ENCODE data around the gene ADGRB2. TPM values are rescaled to one million over a fixed set of nuclear protein-coding genes. Genes with fewer than 3 reads are reported as not detected.
A peak's percentile ranks its signal among the peaks of the same experiment; 100 is the strongest.

The ADGRB2 gene
- total RNA-seq, 1 experiment from 2014 or later: 34.8 TPM

DNA sequence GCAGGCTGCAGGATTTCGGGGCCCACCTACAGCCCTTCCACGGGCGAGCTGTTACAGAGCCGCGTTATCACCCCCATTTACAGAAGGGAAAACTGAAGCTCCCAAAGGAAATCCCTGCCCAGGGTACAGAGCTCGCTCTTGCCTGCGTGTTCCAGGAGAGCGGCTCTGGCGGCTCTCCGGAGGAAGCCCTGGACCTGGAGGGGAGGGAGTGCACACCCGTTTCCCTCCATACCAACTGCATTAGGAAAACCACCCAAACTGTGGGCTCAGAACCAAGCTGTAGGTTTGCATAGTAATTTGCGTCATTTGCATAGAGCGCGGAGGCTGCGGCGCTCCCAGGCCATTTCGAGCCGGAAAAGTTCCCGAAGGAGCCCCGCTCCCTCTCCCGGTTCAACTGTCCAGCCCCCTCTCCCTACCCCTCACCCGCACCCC is 24.7 kb upstream of the ADGRB2 start:
- Histone ChIP-seq H3K36me3 (ENCODE audit: control insufficient read depth, insufficient read depth, low read length) (no peaks in the 10 kb centered on the region), H3K9me3 (ENCODE audit: control insufficient read depth, insufficient read depth, low read depth, low read length) (no peaks in the 10 kb centered on the region), H3K4me3 (ENCODE audit: low read depth in 2 of 2, low read length in 2 of 2) (peak overlapping the region; percentile 53 to 88), H3K27ac (ENCODE audit: low read length) (peak overlapping the region; percentile 86), H3K4me1 (ENCODE audit: control insufficient read depth, insufficient read depth, low read length) (0 out of 2 replicates have a peak, but pooled peaks cover 15% of the 10 kb centered on the region), H3K27me3 (ENCODE audit: control insufficient read depth, insufficient read depth, low read length) (no peaks in the 10 kb centered on the region)
- ATAC-seq: peak; percentile 65
- intact Hi-C loops (cut with micrococcal nuclease; ENCODE audit: unreplicated experiment) (loop anchor here (1.0 to 10.0 kb wide), 2 partner anchors 126 to 224 kb away; no protein-coding TSS in a partner anchor), in situ Hi-C loops (cut with HindIII; ENCODE audit: low pct_unique_long_range_greater_than_20kb, low sequenced_read_pairs) (no loop called here)
- CTCF ChIA-PET: interaction anchor here (0.6 to 1.9 kb wide), 26 partner anchors 16 to 321 kb away, joined by 3 to 24 read pairs (median 7); partner anchors contain the start of gene PEF1
- BruUV-seq (replicated peaks): no TSS peak
- DNase-seq (ENCODE audit: low read depth, low spot score): no peak
- POLR2A ChIA-PET: interaction anchor here (0.6 to 1.3 kb wide), 4 partner anchors 28 to 311 kb away, joined by 3 to 21 read pairs (median 4); partner anchors contain the start of gene PEF1
- TF ChIP-seq SIN3A (IDR thresholded peaks at IDR 0.05; ENCODE audit: borderline replicate concordance, insufficient read depth, low read depth, low read length) (no peak), POLR2AphosphoS5 (IDR thresholded peaks at IDR 0.05; ENCODE audit: low read depth, low read length) (no peak), TCF7L2 (IDR thresholded peaks at IDR 0.05; ENCODE audit: low read depth, low read length) (no peak), CTCF (IDR thresholded peaks at IDR 0.05) (no peak)
- TF ChIP-seq, protein P1, sequence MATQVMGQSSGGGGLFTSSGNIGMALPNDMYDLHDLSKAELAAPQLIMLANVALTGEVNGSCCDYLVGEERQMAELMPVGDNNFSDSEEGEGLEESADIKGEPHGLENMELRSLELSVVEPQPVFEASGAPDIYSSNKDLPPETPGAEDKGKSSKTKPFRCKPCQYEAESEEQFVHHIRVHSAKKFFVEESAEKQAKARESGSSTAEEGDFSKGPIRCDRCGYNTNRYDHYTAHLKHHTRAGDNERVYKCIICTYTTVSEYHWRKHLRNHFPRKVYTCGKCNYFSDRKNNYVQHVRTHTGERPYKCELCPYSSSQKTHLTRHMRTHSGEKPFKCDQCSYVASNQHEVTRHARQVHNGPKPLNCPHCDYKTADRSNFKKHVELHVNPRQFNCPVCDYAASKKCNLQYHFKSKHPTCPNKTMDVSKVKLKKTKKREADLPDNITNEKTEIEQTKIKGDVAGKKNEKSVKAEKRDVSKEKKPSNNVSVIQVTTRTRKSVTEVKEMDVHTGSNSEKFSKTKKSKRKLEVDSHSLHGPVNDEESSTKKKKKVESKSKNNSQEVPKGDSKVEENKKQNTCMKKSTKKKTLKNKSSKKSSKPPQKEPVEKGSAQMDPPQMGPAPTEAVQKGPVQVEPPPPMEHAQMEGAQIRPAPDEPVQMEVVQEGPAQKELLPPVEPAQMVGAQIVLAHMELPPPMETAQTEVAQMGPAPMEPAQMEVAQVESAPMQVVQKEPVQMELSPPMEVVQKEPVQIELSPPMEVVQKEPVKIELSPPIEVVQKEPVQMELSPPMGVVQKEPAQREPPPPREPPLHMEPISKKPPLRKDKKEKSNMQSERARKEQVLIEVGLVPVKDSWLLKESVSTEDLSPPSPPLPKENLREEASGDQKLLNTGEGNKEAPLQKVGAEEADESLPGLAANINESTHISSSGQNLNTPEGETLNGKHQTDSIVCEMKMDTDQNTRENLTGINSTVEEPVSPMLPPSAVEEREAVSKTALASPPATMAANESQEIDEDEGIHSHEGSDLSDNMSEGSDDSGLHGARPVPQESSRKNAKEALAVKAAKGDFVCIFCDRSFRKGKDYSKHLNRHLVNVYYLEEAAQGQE (IDR thresholded peaks at IDR 0.05; ENCODE audit: insufficient read depth in 1 of 2, low read depth in 2 of 2, low read length in 1 of 2): no peak

DNA sequence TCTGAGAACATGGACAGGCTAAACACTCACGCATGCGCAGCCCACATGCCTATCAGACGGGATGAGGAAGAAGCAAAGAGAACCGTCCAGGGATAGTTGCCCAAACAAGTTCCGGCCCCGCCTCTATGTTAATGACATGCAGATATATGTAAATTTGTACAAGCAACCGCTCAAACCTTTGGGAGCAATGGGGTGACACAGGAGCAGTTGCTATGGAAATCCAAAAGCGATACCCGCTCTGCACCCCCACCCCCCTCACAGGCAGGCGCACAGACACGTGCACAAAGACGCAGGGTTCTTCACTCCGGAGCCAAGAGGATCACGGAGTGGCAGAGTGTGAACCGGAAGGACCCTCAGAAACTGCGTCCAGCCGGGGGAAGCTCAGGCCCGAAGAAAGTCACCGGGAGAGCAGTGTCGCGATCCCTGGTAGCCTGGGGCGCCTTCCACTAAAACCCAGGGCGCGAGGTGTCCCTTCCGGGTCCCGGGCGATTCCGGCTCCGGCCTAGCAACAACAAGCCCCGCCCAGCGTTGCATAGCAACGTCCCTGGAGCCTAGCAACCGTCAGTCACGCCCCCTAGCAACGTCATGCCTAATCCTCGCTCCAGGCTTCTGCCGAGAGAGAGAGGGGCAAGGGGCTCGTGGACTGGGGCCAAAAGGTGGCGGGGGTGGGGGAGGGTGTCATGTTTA is 24.1 kb upstream of the ADGRB2 start:
- H3K9me3 ChIP-seq (ENCODE audit: control insufficient read depth, insufficient read depth, low read depth, low read length): no peaks in the 10 kb centered on the region
- no peaks in the 10 kb centered on the region for H3K27me3 ChIP-seq (ENCODE audit: control insufficient read depth, insufficient read depth, low read length)
- H3K4me1 ChIP-seq (ENCODE audit: control insufficient read depth, insufficient read depth, low read length): 0 out of 2 replicates have a peak, but pooled peaks cover 15% of the 10 kb centered on the region
- in situ Hi-C loops (cut with HindIII; ENCODE audit: low pct_unique_long_range_greater_than_20kb, low sequenced_read_pairs): no loop called here
- peak; percentile 76 for DNase-seq (ENCODE audit: low read depth, low spot score)
- H3K36me3 ChIP-seq (ENCODE audit: control insufficient read depth, insufficient read depth, low read length): no peaks in the 10 kb centered on the region
- peak overlapping the region; percentile 86 for H3K27ac ChIP-seq (ENCODE audit: low read length)
- CTCF ChIA-PET: interaction anchor here (1.0 to 1.9 kb wide), 14 partner anchors 25 to 239 kb away, joined by 3 to 24 read pairs (median 6); no protein-coding TSS in a partner anchor
- BruUV-seq (replicated peaks): no TSS peak
- POLR2A ChIA-PET: interaction anchor here (1.3 kb wide), 1 partner anchor 27 kb away, joined by 21 read pairs; no protein-coding TSS in a partner anchor
- ATAC-seq: peak; percentile 88
- intact Hi-C loops (cut with micrococcal nuclease; ENCODE audit: unreplicated experiment): loop anchor here (10.0 kb wide), 1 partner anchor 223 kb away; no protein-coding TSS in a partner anchor
- peak overlapping the region; percentile 53 to 88 for H3K4me3 ChIP-seq (ENCODE audit: low read depth in 2 of 2, low read length in 2 of 2)
- TF ChIP-seq SIN3A (IDR thresholded peaks at IDR 0.05; ENCODE audit: borderline replicate concordance, insufficient read depth, low read depth, low read length) (no peak; the same call in 1 of the 2 replicates), TCF7L2 (IDR thresholded peaks at IDR 0.05; ENCODE audit: low read depth, low read length) (no peak), POLR2AphosphoS5 (IDR thresholded peaks at IDR 0.05; ENCODE audit: low read depth, low read length) (peak; percentile 66), CTCF (IDR thresholded peaks at IDR 0.05) (no peak)
- TF ChIP-seq, protein P1 (IDR thresholded peaks at IDR 0.05; ENCODE audit: insufficient read depth in 1 of 2, low read depth in 2 of 2, low read length in 1 of 2): no peak
